Measurements from ENCODE around the gene VWC2L.

The VWC2L gene

GRCh38 chr2:214410918-214411554 is at the start of gene VWC2L:
Gene VWC2L, plus strand, starts transcription at chr2:214411054. Its CDS starts 3,140 bp downstream, at chr2:214414194.
- DNase-seq, result peak; percentile 2

GRCh38 chr2:214361116-214361515 is 49.7 kb upstream of the VWC2L start:
- DNase-seq, result no peak

DNA sequence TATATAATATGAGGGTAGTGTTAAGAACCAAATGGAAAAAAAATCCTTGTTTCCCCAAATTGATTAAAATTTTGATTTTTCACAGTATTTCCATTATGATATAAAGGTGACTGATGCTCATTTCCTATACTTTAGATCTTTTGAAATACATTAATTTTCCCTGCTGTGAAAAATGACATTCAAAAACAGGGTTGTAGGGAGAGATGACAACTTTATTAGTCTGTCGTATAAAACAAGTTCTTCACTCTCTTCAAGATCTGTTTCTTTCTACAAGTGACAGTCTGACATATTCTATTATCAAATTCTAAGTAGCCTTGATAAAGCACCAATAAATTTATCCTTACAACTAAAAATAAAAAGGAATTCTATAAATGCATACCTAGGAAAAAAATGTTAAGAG is 45.3 kb upstream of the VWC2L start:
- no peak for DNase-seq

- DNase-seq, result no peak
These were observed 43.7 kb upstream of the VWC2L start for GRCh38 chr2:214367171-214367570.

DNA sequence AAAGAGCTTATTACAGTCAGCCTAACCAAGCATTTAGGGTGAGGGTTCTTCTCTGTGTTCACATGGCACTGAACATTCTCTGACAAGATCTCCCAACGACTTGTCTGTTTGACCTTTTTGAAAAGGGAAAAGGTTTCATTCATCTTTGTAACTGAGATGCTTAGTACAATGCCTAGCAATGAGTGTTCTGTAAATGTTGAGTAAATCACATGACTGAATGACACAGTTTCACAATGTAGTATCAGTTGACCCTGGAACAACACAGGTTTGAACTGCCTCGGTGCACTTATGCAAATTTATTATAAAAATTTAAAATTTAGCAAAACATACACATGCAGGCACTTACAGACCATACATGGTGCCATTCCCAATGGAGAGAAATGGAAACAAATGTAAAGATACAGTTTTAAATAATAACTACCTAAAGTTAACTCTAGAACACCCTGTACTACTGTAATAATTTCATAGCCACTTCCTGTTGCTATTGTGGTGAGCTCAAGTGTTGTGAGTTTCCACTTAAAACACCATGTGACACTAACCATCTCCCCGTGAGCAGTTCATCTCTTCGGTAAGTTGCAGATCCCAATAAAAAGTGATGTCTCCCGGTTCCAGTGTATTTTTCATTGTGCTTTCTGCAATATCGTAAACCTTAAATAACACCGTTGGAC is 34.1 kb upstream of the VWC2L start:
- no peak for DNase-seq

DNA sequence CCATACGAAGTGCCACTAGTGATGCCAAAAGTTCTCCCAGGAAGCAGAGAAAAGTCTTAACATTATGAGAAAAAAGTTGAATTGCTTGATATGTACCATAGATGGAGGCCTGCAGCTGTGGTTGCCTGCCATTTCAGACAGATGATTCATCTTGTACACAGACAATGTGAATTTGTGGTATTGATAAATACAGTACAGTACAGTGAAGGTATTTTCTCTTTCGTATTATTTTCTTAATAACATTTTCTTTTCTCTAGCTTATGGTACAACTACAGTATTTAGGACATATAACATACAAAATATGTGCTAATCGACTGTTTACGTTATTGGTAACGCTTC is 33.6 kb upstream of the VWC2L start:
- no peak for DNase-seq

DNA sequence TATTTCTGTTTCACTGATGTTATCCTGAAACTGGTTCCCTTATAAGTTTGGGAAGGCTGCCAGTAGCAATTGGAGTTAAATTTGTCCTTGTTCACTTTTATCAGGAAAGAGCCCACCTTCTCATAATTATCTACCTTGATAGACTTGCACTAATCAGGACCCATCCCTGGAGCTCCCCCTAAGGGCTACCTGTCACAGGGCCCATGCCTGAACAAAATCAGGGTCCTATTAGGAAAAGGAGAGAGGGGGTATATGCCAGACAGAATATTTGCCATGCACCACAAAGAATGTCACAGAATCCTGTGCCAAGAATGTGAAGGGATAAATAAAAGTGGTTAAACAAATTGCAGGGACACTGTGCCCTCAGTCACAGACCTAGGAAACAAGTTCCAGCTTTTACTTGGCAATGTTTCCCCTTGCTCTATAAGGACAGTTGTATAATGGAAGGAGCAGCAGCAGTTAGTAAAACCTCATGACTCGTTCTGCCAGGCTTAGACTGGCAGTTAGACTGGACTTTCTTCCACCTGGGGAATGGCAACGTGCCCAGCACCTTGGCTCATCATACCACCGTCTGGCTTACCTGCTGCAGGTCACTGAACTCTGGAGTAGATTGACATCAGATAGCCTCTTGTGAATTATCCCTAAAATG is 32.3 kb upstream of the VWC2L start:
- no peak for DNase-seq

DNA sequence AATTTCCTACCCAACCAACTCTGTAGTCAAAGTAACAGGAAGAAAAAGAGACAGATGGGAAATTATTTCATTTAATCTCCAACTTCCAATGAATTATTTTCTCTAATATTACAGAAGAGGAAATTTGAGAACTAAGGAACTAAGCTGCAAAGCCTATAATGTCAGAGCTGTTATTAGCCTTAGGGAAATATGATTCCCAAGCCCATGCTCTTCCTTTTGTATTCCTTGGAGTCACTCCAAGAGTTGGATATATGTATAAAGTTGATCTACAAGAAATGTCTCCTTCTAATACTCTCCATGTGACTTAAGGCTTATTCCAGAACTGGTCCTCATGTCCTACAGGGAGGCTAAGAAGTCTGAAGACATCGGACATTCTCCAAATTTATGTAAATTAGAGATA is 31.6 kb upstream of the VWC2L start:
- no peak for DNase-seq

DNA sequence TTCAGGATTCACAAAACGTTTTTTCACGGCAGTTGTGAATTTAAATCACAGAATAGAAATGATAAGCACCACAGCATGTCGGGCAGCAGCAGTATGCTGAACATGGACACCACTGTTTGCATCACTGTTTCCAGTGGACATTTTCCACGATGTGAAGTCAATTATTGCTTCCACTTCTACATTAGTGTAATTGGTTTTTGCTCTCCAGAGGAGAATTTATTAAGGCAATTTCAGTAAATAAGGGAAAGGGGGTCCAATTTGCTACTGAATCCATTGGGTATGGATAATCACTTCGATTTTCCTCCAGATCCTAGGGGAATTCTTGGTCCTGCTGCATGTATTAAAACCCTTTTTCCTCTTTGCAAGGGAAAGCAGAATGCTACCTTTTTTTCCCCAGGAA is 30.2 kb upstream of the VWC2L start:
- no peak for DNase-seq

- no peak for DNase-seq
These were observed 28.6 kb upstream of the VWC2L start for GRCh38 chr2:214382229-214382628.

DNA sequence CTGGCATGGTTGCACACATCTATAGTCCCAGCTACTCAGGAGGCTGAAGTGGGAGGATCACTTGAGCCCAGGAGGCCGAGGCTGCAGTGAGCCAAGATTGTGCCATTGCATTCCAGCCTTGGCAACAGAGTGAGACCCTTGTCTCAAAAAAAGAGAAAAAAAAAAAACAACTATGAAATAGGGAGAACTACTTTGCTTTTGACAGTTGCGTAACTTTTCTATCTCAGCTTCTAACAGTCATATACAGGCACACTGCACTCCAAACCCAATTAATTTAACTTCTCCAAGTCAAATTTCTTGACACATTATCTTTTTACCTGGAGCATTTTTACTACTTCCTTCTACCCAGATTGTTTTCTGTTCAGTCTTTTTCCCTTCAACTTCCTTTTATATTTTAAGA is 24.1 kb upstream of the VWC2L start:
- no peak for DNase-seq

GRCh38 chr2:214389334-214389733 is 21.5 kb upstream of the VWC2L start:
- no peak for DNase-seq

GRCh38 chr2:214393796-214394195 is 17.1 kb upstream of the VWC2L start:
- DNase-seq, result no peak

GRCh38 chr2:214395040-214395439 is 15.8 kb upstream of the VWC2L start:
- no peak for DNase-seq

GRCh38 chr2:214401580-214401979 is 9.3 kb upstream of the VWC2L start:
- no peak for DNase-seq

DNA sequence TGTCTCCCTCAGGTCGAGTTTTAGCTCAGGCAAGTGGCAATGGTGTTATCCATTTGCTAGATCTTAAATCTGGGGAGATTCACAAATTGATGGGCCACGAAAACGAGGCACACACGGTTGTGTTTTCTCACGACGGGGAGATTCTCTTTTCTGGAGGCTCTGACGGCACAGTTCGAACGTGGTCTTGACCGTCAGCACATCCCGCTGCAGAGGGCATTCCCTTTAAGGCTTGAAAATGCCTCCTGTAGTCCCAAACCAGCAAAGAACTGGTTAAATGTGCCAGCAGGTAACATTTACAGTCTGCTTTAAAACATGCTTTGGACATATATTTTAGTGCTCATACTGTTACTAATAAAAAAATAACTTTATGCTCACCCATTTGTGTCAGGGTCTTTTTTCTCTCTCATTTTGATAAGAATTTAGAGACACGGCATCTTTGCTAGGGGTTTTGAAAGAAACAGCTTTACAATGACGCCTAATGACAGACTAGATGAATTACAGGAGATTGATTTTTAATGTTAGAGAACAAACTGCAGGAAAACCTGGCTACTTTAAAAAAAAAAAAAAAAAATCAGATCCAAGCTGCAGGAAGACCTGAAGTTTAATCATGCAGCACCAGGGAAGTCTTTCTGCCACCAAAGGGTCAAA is 602 bp upstream of the VWC2L start:
- DNase-seq, result no peak

GRCh38 chr2:214412679-214413078 is 1.8 kb downstream of the VWC2L start:
- no peak for DNase-seq

GRCh38 chr2:214436470-214436869 is 25.6 kb downstream of the VWC2L start:
- DNase-seq, result no peak

DNA sequence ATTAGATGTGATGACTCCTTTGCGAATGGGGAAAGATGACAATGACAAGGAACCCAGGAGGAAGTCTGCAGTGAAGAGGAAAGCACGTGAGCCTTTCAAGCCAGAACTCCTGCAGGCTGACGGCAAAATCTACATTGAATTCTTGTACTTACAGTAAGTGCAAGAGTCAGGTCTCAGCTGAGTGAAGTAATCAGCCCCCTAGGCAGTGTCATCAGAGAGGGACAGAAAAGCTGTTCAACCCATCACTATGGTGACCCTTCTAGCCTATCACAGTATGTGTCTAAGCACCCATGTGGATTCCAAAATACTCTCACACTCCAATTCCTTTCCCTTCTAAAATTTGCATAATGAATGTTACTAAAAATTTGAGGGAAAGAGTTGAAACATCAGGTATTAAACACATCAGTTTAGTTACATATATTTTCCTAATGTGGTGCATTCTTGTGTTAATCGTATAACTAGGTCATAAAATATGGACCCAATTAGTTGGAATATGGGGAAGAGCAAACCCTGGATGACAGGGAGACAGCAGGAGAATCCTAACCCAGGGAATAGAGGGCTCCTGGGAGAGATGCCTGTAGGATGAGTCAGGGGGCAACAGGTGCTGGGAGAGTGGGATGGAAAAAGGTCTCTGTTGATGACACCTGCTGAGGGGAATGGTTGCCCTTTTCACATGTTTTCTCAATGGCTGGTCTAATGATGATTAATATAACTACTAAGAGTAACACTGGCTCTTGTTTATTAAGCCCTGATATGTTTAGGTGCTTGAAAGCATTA is 39.5 kb downstream of the VWC2L start:
- no peak for DNase-seq

- DNase-seq, result no peak
These were observed 40.8 kb downstream of the VWC2L start for GRCh38 chr2:214451516-214452275.

GRCh38 chr2:214465363-214466146 is 54.7 kb downstream of the VWC2L start:
- no peak for DNase-seq

GRCh38 chr2:214469728-214470127 is 58.9 kb downstream of the VWC2L start:
- DNase-seq, result no peak

Data from GDM1 (cell line).